Measurements from ENCODE around the gene PDLIM5.

Gene PDLIM5

GRCh38 chr4:94430406-94430805 lies 21.3 kb upstream of the PDLIM5 start:
- no peak for DNase-seq

GRCh38 chr4:94431388-94431787 lies 20.4 kb upstream of the PDLIM5 start:
- no peak for DNase-seq

DNA sequence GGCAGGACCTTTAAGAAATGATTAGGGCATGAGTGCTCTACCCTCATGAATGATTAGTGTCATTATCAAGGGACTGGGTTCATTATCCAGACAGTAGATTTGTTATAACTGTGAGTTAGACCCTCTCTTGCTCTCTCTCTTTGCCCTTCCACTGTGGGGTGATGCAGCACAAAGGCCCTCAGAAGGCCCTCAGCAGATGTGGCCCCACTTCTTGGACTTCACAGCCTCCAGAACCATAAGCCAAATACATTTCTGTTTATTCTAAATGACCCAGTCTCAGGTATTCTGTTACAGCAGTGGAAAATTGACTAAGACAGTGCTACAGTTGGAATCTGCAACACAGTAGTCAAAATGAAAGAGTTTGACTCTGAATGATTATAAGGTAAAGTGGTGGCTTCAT lies 17.2 kb upstream of the PDLIM5 start:
- DNase-seq: no peak

- DNase-seq: no peak
These were observed 15.9 kb upstream of the PDLIM5 start for GRCh38 chr4:94435874-94436273.

- no peak for DNase-seq
These were observed 15.2 kb upstream of the PDLIM5 start for GRCh38 chr4:94436512-94436911.

DNA sequence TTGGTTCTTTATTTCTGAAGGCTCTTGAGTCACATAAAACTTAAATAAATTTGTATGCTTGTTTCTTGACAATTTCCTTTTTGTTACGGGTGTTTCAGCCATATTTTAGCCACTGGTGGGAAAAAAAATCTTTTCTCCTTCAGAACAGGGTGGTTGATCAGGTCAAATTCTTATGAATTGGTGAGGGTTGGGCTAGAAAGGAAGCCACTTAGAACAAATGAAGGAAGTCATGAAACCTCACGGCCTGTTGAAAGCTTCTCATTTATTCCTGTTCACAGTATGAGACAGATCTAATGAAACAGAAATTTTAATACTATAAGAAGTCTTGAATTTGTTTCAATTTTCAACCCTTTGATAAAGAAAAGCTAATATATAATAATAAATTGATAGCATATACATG lies 12.1 kb upstream of the PDLIM5 start:
- no peak for DNase-seq

- DNase-seq: no peak
These were observed 9.9 kb upstream of the PDLIM5 start for GRCh38 chr4:94441838-94442237.

GRCh38 chr4:94442251-94442650 lies 9.5 kb upstream of the PDLIM5 start:
- no peak for DNase-seq

GRCh38 chr4:94446386-94446785 lies 5.4 kb upstream of the PDLIM5 start:
- no peak for DNase-seq

- no peak for DNase-seq
These were observed 3.9 kb upstream of the PDLIM5 start for GRCh38 chr4:94447754-94448411.

DNA sequence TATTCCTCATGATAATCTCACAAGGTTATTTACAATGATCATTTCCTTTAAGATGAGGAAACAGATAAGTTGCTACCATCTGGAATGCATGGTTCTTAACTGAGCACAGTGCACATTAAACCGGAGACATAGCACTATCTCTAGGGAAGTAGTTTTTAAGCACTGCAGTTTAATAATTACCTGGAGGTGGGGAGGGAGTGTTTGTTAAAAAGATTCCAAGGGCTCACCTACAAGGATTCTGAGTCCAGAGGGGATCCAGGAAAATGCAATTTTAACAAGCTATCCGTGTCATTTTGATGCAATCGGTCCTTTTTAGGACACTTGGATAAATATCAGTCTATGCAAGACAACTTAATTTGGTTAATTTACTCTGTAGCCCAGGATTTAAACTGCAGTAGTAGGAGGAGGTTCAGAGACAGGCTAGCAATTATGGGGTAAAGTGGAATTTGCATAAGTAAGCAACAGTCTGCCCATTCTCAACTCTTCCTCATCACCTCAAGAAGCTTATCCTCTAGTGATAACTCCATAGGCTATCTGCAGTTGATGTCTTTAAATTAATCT lies 2.8 kb upstream of the PDLIM5 start:
- DNase-seq: no peak

DNA sequence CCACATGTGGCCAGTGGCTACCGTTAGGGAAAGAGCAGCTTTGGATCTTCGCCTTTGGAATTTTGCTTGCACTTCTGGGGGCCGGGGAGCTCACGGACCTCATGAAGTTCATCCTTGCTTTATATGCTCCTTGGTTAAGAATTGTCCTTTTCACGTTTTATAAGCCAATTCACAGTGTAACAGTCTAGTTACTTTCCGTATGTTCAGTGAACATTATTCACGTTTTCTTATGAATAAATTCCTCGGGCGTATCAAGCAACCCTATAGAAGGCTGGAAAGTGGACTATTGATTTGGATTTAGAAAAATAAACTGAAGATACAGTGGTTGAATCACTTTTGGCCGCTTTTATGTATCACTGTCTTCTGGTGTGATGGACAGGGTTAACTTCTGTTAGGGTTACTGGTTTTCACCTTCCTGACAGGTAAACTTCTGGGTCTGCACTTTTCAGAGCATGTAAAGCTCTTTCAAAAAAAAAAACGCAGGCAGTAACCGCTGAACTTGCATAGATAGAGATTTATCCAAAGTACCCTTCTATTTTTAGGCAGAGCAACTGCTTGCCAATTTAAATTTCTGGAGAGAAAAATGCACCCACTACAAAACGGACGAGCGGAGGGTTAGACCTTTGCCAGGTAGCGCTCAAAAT lies 569 bp upstream of the PDLIM5 start:
- no peak for DNase-seq

DNA sequence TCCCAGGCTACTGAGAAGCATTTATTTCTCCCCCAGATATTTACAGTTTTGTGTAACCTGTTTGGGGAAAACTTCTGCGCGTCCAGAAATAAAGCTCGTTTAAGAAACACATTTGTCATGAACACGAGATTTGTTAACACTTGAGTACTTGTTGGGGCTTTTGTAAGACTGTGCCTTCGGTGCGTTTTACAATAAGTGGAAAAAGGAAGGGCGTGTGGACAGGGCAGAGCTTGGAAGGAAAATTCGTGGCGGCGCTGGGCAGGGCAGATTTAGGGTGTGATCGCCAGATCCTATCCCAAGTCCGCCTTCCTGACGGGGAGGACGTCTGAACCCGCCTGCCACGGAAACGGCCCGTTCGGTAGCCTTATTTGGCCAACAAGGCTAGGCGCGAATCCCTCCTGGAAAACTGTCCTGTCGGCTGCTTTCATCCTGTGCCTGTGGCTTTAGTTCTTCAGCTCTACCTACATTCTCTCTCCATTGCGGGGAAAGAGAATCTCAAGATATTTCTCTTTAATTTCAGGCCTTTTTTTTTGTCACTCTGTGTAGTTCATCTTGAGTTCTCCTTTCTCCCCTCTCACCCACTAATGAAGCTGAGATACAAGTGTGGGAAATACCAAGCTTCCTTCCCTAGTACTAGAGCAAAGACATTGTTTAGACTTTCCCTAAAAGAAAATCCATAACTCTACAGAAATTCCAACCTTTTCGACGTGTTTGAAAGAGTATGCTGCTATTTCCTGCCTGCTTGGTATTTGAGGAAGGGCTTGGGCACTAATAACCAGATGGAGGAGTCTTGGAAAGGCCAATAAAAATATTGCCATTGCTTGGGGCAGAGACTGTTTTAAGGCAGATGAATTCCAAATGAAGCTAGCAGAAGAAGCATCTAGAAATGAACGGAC lies 982 bp downstream of the PDLIM5 start:
- DNase-seq: peak; percentile 23

DNA sequence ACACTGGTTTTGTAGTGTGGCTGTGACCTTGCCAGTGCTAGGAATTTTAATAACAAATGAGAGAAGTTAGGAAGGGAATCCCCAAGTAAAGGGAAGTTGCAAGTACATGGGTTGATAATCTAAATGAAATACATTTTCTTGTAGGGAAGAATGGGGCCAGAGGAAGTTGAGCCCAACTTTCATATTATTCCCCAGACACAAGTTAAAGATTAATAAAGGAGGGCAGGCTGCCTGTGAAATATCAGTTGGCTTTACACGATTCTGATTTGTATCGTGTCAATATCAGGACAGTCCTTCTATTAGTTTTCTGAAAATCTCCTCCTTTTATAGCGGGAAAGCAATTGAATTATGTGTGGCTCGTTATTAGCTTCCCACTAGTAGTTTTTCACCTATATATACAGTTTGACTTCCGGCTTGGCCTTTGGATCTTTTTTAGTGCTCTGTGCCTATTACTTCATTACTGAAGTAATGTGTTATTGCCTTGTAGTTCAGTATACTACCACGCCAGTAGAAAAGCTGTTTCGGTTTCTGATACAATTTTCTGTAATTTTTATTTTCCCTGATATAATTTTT lies 1.7 kb downstream of the PDLIM5 start:
- no peak for DNase-seq

GRCh38 chr4:94454405-94454804 lies 2.7 kb downstream of the PDLIM5 start:
- no peak for DNase-seq

GRCh38 chr4:94455081-94455480 lies 3.3 kb downstream of the PDLIM5 start:
- no peak for DNase-seq

DNA sequence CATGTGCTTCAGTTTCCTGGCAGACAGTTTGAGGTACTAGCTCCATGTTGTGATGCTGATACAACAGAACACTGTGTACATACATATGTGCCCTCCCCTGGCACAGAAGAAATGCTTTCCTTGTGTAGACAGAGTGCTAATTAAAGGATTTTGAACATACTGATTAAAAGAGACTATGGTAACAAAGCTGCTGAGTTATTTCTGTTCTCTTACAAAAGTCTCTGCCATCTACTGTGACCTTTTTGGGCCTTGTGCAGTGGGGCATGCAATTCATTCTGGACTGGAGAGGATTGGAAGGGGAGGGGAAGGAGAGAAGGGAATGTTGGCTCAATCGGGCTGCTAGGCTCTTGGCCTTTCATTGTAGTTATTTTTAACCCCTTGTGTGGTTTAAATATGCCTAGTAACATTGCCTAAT lies 6.0 kb downstream of the PDLIM5 start:
- no peak for DNase-seq

GRCh38 chr4:94458682-94459081 lies 6.9 kb downstream of the PDLIM5 start:
- no peak for DNase-seq

DNA sequence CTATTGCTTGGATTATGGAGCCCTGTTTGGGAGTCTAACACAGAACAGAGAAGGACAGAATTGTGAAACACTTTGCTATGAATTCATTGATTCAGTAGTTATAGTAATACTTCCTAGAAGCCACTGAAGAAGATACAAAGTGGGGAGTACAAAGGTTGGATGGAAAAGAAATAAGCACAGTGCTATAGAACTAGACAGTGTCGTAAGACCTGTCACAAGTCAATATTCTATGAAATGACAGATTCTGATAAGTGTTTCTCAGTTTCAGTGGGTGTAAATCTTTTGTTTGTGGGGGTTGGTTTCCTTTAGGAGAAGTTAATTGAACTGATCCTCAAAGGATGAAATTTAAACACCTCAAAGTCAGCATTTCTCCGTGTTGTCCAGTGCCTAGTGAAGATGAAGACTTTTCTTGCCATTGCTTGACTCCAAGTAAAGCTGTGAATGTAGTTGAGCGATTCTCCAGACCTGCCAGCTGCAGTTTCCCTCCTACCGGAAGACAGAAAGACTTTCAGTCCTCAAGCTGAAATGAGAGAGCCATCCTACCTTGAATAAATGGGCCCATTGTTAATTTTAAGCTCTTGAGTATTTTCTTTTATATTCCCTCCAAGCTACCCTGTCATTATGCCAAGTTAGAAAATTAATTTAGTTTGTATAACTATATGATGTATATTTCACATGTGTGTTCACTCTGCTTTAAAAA lies 7.9 kb downstream of the PDLIM5 start:
- DNase-seq: no peak

DNA sequence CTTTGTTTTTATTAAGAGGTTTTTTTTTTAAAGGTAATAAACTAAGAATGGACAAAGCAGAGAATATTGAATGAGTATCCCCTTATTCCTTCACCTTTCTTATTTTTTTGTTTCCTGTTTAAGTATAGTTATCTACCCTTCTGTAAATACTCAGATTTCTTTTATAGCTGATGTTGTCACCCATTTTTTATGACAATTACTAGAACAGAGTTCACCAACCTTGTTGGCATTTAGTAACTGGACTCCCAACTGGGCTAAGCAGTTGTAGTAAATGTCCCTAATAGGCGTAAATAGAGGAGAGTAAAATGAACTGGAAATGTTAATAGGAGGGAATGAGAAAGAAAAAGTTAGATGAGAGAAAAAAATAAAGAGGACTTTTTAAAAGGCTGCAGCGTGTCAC lies 9.8 kb downstream of the PDLIM5 start:
- no peak for DNase-seq

GRCh38 chr4:94462572-94462971 lies 10.8 kb downstream of the PDLIM5 start:
- no peak for DNase-seq

- no peak for DNase-seq
These were observed 12.0 kb downstream of the PDLIM5 start for GRCh38 chr4:94463771-94464170.

DNA sequence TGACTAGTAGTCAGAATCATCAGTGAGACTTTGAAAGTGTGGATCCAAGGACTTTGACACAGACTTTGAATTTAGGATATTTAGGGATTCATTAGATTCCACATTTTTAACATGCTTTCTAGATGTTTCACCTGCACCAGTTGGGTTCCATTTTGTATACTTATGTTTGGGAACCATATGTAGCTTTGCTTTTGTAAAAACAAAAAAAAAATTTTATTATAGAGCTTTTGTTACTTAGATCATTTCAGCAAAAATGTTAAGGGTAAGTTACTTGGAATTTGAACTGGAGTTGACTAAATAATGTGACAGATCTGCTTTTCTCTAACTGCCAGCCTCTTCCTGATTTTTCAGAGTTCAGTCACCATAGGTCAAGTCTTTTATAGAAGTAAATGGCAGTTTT lies 14.6 kb downstream of the PDLIM5 start:
- no peak for DNase-seq

All from activated CD4-positive, alpha-beta T cell treated with anti-CD3 and anti-CD28 coated beads, Interleukin-2, Interleukin-6, amounts not matched to agents 100 ng/mL and 50 ng/mL, durations not matched to agents 16 hours and 8 hours (primary cell).